ENCODE measurements around the gene ENO3. TPM values are rescaled to one million over a fixed set of nuclear protein-coding genes. Genes with fewer than 3 reads are reported as not detected.
A peak's percentile ranks its signal among the peaks of the same experiment; 100 is the strongest.

The ENO3 gene
- total RNA-seq, 2 experiments from 2014 or later: 27.8 to 30.7 TPM

- Mint-ChIP-seq H3K9me3 (no peaks in the 10 kb centered on the region), H3K4me3 (no peak overlapping the region), H3K4me1 (peaks cover 30% of the 10 kb centered on the region), H3K27me3 (peaks cover 8% of the 10 kb centered on the region), H3K27ac (peak overlapping the region; percentile 62), H3K36me3 (peaks cover 20% of the 10 kb centered on the region)
- DNase-seq: no peak
These were observed 21.4 kb downstream of the ENO3 start for GRCh38 chr17:4972322-4972721.

- Mint-ChIP-seq H3K4me1 (peaks cover 30% of the 10 kb centered on the region), H3K9me3 (no peaks in the 10 kb centered on the region), H3K4me3 (no peak overlapping the region), H3K27me3 (peaks cover 8% of the 10 kb centered on the region), H3K27ac (peak overlapping the region; percentile 62), H3K36me3 (peaks cover 20% of the 10 kb centered on the region)
- no peak for DNase-seq
These were observed 21.8 kb downstream of the ENO3 start for GRCh38 chr17:4972752-4973151.

DNA sequence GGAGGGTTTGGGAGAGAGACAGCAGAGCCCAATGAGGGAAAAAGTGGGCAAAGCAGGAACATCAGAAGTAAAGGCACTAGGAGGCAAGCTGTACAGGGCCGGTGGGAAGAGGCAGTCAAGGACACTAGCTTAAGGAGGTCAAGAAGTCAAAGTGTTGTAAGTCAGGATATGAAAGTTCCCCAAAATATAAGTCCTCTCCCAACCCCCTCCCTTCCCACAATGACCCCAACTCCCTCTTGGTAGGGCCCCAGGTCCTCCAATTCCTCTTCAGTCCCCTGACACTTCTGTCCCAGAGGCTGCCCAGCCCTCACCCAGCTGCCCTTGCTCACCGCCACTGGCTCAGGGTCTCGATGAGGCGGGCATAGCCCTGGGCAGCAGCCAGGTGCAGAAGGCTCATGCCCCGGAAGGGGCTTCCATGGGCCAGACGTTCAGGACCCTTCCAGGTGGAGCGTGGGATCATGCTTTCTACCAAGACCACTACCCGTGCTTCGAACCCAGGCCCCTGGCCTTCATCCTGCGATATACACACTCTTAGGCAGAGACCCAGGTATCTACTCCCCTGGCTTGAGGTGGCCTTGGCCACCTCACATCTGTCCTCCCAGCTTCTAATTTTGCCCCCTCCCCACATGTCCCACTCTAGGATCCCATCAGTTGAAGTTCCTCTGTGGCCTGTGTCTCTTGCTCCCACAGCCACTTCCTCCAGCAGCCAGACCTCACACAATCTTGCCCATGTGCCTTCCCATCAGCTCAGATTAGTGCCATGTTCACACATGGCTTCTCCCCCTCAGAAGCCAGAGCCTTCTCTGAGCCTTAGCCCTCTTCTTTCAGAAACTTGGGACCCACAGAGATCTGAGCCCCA, 22.6 kb downstream of the ENO3 start:
- Mint-ChIP-seq H3K4me1 (peaks cover 30% of the 10 kb centered on the region), H3K27ac (peak overlapping the region; percentile 8), H3K36me3 (peaks cover 22% of the 10 kb centered on the region), H3K27me3 (peaks cover 7% of the 10 kb centered on the region), H3K9me3 (no peaks in the 10 kb centered on the region), H3K4me3 (no peak overlapping the region)
- no peak for DNase-seq

DNA sequence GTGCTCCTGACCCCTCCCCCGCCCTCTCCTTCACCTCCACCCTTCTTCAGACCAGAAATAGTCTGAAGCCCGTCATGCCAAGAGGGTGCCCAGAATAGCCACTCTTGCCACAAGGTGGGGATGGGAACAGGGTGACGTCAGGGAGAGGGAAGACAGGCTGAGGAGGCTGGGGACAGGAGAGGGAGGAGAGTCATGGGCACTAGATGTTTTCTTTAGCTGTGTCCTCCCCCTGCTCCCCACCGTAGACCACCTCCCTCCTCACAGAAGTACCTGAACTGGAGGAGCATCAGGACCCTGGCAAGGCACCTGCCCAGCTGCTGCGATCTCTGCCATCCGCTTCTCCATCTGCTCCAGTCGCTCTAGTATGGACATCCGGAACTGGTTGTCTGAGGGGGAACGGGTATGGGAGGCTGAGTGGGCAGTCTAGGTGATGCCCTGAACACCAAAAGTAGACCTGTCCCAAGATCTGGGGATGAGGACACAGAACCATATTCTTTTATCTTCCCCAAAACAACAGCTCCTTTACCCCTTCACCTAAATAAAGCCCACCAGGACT, 23.3 kb downstream of the ENO3 start:
- Mint-ChIP-seq H3K4me3 (no peak overlapping the region), H3K4me1 (peaks cover 24% of the 10 kb centered on the region), H3K36me3 (peaks cover 25% of the 10 kb centered on the region), H3K27me3 (peaks cover under 1% of the 10 kb centered on the region), H3K27ac (peak overlapping the region; percentile 7), H3K9me3 (no peaks in the 10 kb centered on the region)
- DNase-seq: no peak

DNA sequence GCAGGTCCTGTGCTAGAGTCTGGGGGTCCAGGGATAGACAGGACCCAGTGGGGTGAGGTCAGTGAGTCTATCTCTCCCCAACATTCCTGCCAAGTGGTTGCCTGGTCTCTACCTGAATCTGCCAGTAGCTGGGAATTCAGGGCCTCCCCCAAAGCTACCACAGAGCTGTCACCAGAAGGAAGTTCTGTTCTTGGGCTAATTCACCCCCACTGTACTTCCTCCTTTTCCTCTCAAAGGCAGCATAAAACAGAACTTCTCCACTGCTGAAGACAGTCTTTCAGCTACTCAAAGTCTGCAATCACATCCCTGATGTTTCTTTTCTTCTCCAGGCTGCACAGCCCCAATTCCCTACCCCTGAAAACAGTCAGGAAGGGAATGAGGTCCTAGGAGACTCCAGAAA, 27.8 kb downstream of the ENO3 start:
- H3K27ac Mint-ChIP-seq: peak overlapping the region; percentile 18
- H3K27me3 Mint-ChIP-seq: no peaks in the 10 kb centered on the region
- H3K4me1 Mint-ChIP-seq: peaks cover 15% of the 10 kb centered on the region
- peaks cover 36% of the 10 kb centered on the region for H3K36me3 Mint-ChIP-seq
- DNase-seq: no peak
- H3K4me3 Mint-ChIP-seq: no peak overlapping the region
- H3K9me3 Mint-ChIP-seq: no peaks in the 10 kb centered on the region

GRCh38 chr17:4980644-4981216, 29.8 kb downstream of the ENO3 start:
- peak; percentile 22 for DNase-seq

DNA sequence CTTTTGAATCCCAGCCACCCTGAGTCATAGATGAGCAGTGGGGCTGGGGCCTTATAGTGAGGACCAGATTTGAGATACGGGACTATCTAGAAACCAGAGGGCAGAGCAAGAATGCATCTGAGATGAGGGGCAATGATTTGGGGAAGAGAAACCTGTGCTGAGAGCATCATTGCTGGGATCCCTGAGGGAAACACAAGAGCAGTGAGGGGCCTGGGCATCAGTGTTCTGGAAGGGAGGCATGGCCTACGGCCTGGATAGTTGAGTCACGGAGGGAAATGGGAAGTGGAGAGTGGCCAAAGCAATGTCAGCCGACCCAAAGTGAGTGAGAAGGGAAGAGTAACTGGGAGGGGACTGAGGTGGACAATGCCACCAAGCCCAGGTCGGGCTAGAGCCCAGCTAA, 31.4 kb downstream of the ENO3 start:
- no peaks in the 10 kb centered on the region for H3K9me3 Mint-ChIP-seq
- H3K27ac Mint-ChIP-seq: no peak overlapping the region
- no peak overlapping the region for H3K4me3 Mint-ChIP-seq
- H3K4me1 Mint-ChIP-seq: peaks cover 23% of the 10 kb centered on the region
- no peak for DNase-seq
- no peaks in the 10 kb centered on the region for H3K27me3 Mint-ChIP-seq
- peaks cover 22% of the 10 kb centered on the region for H3K36me3 Mint-ChIP-seq

More at GRCh38 chr17:4980644-4981216, 29.8 kb downstream of the ENO3 start:
- peak overlapping the region; percentile 46 for H3K27ac Mint-ChIP-seq
- no peaks in the 10 kb centered on the region for H3K9me3 Mint-ChIP-seq
- H3K4me1 Mint-ChIP-seq: peaks cover 15% of the 10 kb centered on the region
- no peaks in the 10 kb centered on the region for H3K27me3 Mint-ChIP-seq
- peaks cover 22% of the 10 kb centered on the region for H3K36me3 Mint-ChIP-seq
- no peak overlapping the region for H3K4me3 Mint-ChIP-seq

DNA sequence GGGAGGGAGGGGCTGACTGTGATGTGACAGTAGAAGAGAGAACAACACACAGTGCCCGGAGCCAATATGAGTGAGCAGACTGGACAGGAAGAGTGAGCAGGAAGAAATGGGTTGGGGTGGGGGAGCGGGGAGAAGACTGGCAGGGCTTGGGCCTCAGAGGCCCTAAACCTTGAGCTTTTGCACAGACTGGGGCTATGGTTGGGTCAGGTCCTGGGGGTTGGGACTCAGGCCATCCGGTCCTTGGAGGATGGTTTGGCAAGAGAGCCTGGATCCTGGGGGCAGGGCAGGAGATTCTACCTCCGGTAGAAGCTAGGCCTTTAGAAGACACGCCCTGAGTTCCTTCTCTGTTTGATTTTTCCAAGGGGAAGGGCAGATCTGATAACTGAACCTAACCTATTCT, 35.5 kb downstream of the ENO3 start:
- Mint-ChIP-seq H3K9me3 (no peaks in the 10 kb centered on the region), H3K27ac (peak overlapping the region; percentile 82), H3K36me3 (peaks cover 7% of the 10 kb centered on the region), H3K4me3 (peak overlapping the region; percentile 94), H3K4me1 (peaks cover 26% of the 10 kb centered on the region), H3K27me3 (no peaks in the 10 kb centered on the region)
- no peak for DNase-seq

DNA sequence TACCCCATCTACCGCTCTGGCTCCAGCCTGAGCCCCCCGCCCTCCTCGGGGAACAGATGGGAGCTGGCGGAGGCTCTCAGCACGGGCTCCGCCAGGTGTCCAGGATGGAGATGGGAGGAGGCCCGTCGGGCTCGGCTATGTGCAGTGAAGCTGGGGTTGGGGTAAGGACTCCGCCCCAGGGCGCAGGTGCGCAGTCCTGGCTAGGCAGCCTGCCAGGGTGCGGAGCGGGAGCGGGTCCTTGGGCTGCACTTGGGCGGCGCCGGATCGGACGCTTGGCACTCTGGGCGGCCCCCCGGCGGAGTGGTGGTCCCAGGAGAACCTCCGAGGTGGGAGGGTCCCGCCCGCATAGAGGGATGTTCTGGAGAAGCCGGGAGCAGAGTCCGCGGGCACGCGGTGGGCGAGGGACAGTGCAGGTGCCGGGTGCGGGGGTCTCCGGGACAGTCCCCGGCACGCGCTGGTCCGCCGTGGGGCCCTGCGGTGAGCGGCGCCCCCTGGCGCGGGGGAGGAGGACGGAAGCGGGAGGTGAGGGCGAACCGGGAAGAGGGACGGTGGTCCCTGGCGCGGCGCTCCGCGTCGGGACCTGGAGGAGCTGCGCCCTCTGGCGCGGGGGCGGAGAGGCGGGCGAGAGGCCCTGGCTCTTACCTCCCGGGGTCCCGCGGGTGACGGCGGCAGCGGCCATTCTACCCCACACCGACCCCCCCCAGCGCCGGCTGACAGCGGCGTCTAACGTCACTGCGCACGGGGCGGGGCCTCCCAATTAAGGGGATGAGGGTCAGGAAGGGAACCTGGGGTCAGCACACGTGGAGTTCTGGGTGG, 36.2 kb downstream of the ENO3 start, which contains the start of gene CAMTA2:
CAMTA2 (minus strand) TSS at position 725 of the 816 bp plus-strand sequence. CDS start 1,453 bp downstream, outside the sequence.
- H3K9me3 Mint-ChIP-seq: no peaks in the 10 kb centered on the region
- H3K4me1 Mint-ChIP-seq: peaks cover 29% of the 10 kb centered on the region
- DNase-seq: peak; percentile 88
- H3K27ac Mint-ChIP-seq: peak within 1 kb of the TSS; percentile 91
- H3K4me3 Mint-ChIP-seq: peak within 1 kb of the TSS; percentile 94
- H3K36me3 Mint-ChIP-seq: peaks cover 5% of the 10 kb centered on the region
- H3K27me3 Mint-ChIP-seq: no peaks in the 10 kb centered on the region

GRCh38 chr17:4987767-4988567, 37.0 kb downstream of the ENO3 start:
- Mint-ChIP-seq H3K4me3 (peak overlapping the region; percentile 94), H3K27ac (peak overlapping the region; percentile 91), H3K4me1 (peaks cover 29% of the 10 kb centered on the region), H3K9me3 (no peaks in the 10 kb centered on the region), H3K36me3 (peaks cover 2% of the 10 kb centered on the region), H3K27me3 (no peaks in the 10 kb centered on the region)
- no peak for DNase-seq

DNA sequence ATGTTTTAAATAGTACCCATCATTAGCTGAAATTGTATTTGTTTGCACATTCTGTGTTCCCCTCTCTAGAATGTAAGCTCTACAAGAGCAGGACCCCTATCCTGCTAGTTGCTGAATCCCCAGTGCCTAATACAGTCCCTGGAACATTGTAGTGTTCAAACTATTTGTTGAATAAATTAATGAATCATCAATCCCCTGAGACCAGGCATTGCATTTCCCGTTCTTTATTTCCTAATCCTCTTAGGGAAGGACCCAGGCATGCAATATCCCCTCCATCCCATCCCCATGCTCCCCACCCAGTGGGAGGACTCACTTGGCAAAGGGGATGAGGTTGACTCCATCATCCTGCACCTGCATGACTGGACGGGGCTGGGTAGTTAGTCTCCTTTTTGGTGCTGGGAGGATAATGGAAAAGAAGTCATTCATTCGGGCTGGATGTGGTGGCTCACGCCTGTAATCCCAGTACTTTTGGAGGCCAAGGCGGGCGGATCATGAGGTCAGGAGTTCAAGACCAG, 43.2 kb downstream of the ENO3 start:
- no peak overlapping the region for H3K27ac Mint-ChIP-seq
- no peaks in the 10 kb centered on the region for H3K27me3 Mint-ChIP-seq
- H3K36me3 Mint-ChIP-seq: peaks cover under 1% of the 10 kb centered on the region
- peaks cover 18% of the 10 kb centered on the region for H3K4me1 Mint-ChIP-seq
- H3K9me3 Mint-ChIP-seq: no peaks in the 10 kb centered on the region
- no peak for DNase-seq
- H3K4me3 Mint-ChIP-seq: no peak overlapping the region

DNA sequence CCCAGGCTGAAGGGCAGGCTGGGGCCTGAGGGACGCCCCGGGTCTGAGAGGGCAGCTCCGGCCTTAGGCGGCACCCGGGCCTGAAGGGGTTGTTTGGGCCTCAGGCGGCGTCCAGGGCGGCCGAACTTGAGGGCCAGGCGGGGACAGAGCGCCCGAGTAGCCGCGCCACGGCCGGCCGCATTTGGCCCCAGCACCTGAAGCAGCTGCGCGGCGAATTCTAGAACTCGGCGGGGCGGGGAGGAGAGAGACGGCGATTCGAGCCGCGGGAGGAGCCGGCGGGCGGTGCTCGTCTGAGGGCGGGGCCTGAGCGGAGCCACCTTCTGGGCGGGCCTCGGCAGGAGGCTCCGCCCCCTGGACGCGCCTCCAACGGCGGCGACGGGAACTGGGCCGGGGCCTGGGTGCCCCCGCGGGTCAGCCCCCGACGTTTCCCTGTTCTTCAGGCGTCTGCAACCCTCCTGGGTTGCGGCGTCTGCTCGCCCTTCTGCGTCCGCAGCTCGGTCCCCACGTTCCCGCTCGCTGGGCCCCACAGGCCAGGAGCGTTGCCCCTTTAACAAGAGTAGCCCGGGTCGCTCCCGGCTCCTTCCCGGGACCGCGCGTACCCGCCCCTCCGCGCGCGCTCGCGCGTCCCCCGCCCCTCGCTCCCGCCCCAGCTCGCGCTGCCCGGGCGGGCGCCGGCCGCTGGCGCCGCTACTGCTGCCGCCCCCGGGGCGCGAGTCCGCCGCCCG, 46.5 kb downstream of the ENO3 start, which contains the start of the genes INCA1 and KIF1C:
INCA1 (minus strand) TSS at position 221 of the 725 bp plus-strand sequence. CDS start 3,085 bp downstream, outside the sequence.
KIF1C (plus strand) TSS at position 649 of the 725 bp plus-strand sequence. CDS start 2,297 bp downstream, outside the sequence.
- H3K4me3 Mint-ChIP-seq: peak within 1 kb of the TSS; percentile 87
- H3K27ac Mint-ChIP-seq: peak within 1 kb of the TSS; percentile 72
- H3K27me3 Mint-ChIP-seq: no peaks in the 10 kb centered on the region
- no peaks in the 10 kb centered on the region for H3K36me3 Mint-ChIP-seq
- DNase-seq: peak; percentile 92
- no peaks in the 10 kb centered on the region for H3K9me3 Mint-ChIP-seq
- H3K4me1 Mint-ChIP-seq: peaks cover 10% of the 10 kb centered on the region

GRCh38 chr17:4998027-4998731, 47.3 kb downstream of the ENO3 start:
- H3K4me3 Mint-ChIP-seq: peak overlapping the region; percentile 87
- H3K27me3 Mint-ChIP-seq: no peaks in the 10 kb centered on the region
- H3K4me1 Mint-ChIP-seq: peaks cover 10% of the 10 kb centered on the region
- H3K27ac Mint-ChIP-seq: peak overlapping the region; percentile 45
- H3K36me3 Mint-ChIP-seq: peaks cover 5% of the 10 kb centered on the region
- no peak for DNase-seq
- no peaks in the 10 kb centered on the region for H3K9me3 Mint-ChIP-seq
